ENCODE results near the gene DDAH1. TPM values are rescaled to one million over a fixed set of nuclear protein-coding genes. Genes with fewer than 3 reads are reported as not detected.

Gene DDAH1
- total RNA-seq, 6 experiments from 2014 or later = 54.9 to 94.9 (median 66.2) TPM

DNA sequence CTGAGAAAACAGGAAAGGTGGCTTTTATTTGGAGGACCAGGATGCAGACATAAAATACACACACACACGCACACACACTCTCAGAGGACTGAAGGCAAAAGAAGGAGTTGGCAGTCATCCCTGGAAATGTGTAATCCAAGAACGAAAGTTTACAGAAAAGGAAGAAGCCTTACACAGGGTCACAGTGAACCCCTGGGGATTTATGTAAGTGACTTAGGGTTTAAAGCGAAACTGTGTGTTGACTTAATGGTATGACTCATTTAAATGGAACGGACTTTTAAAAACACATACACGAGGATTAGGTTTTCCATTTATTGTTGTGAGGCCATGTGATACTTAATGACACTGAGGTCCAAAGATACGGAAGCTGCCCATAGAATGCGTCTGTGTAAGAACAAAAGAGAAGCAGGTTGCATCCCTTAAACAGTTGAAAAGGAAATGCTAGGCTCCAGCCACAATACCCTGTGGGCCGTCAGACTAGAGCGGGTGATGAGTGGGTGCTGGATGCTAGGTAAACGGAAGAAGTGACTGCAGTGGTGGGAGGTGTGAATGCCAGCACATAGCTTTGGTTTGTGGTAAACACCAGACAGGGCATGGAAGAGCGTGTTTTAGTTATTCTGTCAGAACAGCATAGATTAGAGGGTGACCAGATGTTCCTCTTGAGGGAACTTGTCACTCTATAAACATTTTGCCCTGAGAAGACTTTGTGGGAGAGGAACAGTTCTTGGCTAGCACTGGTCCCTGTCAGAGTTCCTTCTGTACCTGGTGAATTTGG is 166.9 kb downstream of the DDAH1 start:
- intact Hi-C loops (cut with DNase I) = no loop called here
- ATAC-seq = peak; percentile 75 to 86 (median 78)

DNA sequence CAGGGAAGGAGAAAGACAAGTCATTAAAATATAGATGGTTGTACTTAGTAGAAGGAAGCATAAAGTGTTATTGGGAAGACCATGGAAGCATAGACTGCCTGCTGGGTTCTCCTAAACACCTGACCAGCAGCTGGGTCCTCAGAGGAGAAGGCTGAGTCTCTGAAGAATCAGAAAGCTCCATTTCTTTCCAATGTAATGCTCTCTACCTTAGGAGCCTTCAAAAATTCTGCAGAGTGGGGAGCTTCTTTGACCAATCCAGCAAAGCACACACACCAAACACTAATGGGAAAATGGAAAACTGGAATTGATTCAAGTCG is 167.5 kb downstream of the DDAH1 start:
- Histone ChIP-seq H3K4me1 (no peaks in the 10 kb centered on the region), H3K9me3 (no peaks in the 10 kb centered on the region), H3K4me3 (no peak overlapping the region), H3K36me3 (no peaks in the 10 kb centered on the region), H3K27me3 (no peaks in the 10 kb centered on the region), H3K27ac (peak overlapping the region in 1 of 3 donors; percentile 36)
- 42% methylated on average over 1 of the region's 1 CpG for WGBS (ENCODE audit: insufficient coverage, low coverage, low lambda C conversion rate, missing lambda C conversion rate)
- TF ChIP-seq, protein P1, sequence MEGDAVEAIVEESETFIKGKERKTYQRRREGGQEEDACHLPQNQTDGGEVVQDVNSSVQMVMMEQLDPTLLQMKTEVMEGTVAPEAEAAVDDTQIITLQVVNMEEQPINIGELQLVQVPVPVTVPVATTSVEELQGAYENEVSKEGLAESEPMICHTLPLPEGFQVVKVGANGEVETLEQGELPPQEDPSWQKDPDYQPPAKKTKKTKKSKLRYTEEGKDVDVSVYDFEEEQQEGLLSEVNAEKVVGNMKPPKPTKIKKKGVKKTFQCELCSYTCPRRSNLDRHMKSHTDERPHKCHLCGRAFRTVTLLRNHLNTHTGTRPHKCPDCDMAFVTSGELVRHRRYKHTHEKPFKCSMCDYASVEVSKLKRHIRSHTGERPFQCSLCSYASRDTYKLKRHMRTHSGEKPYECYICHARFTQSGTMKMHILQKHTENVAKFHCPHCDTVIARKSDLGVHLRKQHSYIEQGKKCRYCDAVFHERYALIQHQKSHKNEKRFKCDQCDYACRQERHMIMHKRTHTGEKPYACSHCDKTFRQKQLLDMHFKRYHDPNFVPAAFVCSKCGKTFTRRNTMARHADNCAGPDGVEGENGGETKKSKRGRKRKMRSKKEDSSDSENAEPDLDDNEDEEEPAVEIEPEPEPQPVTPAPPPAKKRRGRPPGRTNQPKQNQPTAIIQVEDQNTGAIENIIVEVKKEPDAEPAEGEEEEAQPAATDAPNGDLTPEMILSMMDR (IDR thresholded peaks at IDR 0.05) = no peak
- TF ChIP-seq POLR2A (IDR thresholded peaks at IDR 0.05) = no peak
- ATAC-seq = no peak
- intact Hi-C loops (cut with DNase I) = no loop called here
- no peak for DNase-seq

More for the DNA sequence above, 166.9 kb downstream of the DDAH1 start:
- Histone ChIP-seq H3K4me1 (no peaks in the 10 kb centered on the region), H3K36me3 (no peaks in the 10 kb centered on the region), H3K27me3 (no peaks in the 10 kb centered on the region), H3K9me3 (no peaks in the 10 kb centered on the region), H3K27ac (peak overlapping the region; percentile 27 to 36 (median 33)), H3K4me3 (no peak overlapping the region)
- 49% methylated on average over 11 of the region's 11 CpGs for WGBS (ENCODE audit: insufficient coverage, low coverage, low lambda C conversion rate, missing lambda C conversion rate)
- DNase-seq = no peak
- no peak for TF ChIP-seq POLR2A (IDR thresholded peaks at IDR 0.05)
- TF ChIP-seq, protein P1 (IDR thresholded peaks at IDR 0.05) = no peak

DNA sequence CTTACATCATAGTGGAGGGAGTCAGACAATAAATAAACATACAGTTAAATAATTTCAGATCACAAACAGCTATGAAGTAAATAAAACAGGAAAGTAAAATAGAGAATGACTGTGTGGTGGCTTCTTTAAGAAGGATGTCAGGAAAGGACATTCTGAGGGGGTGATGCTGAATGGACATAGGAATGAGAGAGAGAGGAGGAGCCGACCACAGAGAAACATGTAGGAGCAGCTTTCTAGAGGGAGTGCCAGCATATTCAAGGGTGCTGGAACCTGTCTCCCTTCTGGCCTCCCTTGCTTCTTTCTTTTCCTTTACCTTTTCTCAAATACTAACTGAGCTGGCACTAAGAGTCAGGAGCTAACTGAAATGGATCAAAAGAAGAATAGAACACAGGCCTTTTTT is 168.0 kb downstream of the DDAH1 start:
- H3K9me3 ChIP-seq = no peaks in the 10 kb centered on the region
- intact Hi-C loops (cut with DNase I) = no loop called here
- TF ChIP-seq POLR2A (IDR thresholded peaks at IDR 0.05) = no peak
- TF ChIP-seq, protein P1 (IDR thresholded peaks at IDR 0.05) = no peak
- ATAC-seq (no peak), DNase-seq (no peak)
- no peak overlapping the region for H3K4me3 ChIP-seq
- H3K27ac ChIP-seq = no peak overlapping the region
- H3K36me3 ChIP-seq = no peaks in the 10 kb centered on the region
- H3K27me3 ChIP-seq = no peaks in the 10 kb centered on the region
- WGBS (ENCODE audit: insufficient coverage, low coverage, low lambda C conversion rate, missing lambda C conversion rate) = 50% methylated on average over 1 of the region's 1 CpG
- no peaks in the 10 kb centered on the region for H3K4me1 ChIP-seq

DNA sequence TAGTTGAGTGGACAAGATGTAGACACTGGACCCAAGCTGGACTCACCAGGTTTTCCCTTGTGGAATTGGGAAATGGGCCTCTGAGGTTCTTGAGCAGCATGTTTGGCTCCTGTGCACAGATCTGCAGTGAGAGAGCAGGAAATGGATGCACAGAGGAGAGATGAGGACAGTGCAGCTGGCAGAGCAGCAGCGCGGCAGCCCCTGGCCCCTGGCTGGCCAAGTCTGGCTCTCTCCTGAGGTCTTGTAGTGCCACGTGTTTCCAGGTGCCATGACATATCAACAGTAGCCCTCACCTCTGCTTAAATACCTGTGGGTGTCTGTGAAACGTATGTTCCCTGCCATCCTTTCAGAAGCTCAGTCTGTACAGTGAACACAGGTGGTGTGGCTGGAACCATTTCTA is 169.3 kb downstream of the DDAH1 start:
- Histone ChIP-seq H3K4me1 (no peaks in the 10 kb centered on the region), H3K4me3 (no peak overlapping the region), H3K36me3 (no peaks in the 10 kb centered on the region), H3K9me3 (no peaks in the 10 kb centered on the region), H3K27ac (no peak overlapping the region), H3K27me3 (no peaks in the 10 kb centered on the region)
- TF ChIP-seq POLR2A (IDR thresholded peaks at IDR 0.05) = no peak
- TF ChIP-seq, protein P1 (IDR thresholded peaks at IDR 0.05) = no peak
- no peak for ATAC-seq
- no CpG with 5 or more reads among the region's 4 CpGs for WGBS (ENCODE audit: insufficient coverage, low coverage, low lambda C conversion rate, missing lambda C conversion rate)
- DNase-seq = no peak
- intact Hi-C loops (cut with DNase I) = no loop called here
